Esophagus (tissue), 2 donors: ENCODE results near the gene AGAP1. TPM values are rescaled to one million over a fixed set of nuclear protein-coding genes. Genes with fewer than 3 reads are reported as not detected.

Experiments used
- H3K27ac ChIP-seq, 2 donors: one replicate each; pipeline ENCODE4 v1.5.1; 2013; ENCODE audit warnings: low read depth in 2 of 2, mild to moderate bottlenecking in 2 of 2, inconsistent platforms in 1 of 2, low read length in 1 of 2, moderate library complexity in 1 of 2
- H3K27me3 ChIP-seq, 2 donors: one replicate each; pipeline ENCODE4 v1.6.1; 2013; ENCODE audit warnings: low read length in 2 of 2, control low read depth in 1 of 2, mild to moderate bottlenecking in 1 of 2; ENCODE audit not compliant: insufficient read depth in 2 of 2, control insufficient read depth in 1 of 2
- H3K36me3 ChIP-seq, 2 donors: one replicate each; pipeline ENCODE4 v1.6.1; 2013; ENCODE audit warnings: low read length in 1 of 2; ENCODE audit not compliant: control insufficient read depth in 2 of 2, insufficient read depth in 2 of 2
- H3K4me1 ChIP-seq, 2 donors: one replicate each; pipeline ENCODE4 v1.6.1; 2013; ENCODE audit warnings: low read length in 1 of 2; ENCODE audit not compliant: control insufficient read depth in 2 of 2, insufficient read depth in 2 of 2
- H3K4me3 ChIP-seq, 2 donors: one replicate each; pipeline ENCODE4 v1.5.1; 2013; ENCODE audit warnings: low read length in 2 of 2, mild to moderate bottlenecking in 2 of 2, low read depth in 1 of 2, moderate library complexity in 1 of 2
- H3K9me3 ChIP-seq, 2 donors: one replicate each; pipeline ENCODE4 v1.6.1; 2013; ENCODE audit warnings: mild to moderate bottlenecking in 2 of 2, low read depth in 1 of 2, low read length in 1 of 2, moderate library complexity in 1 of 2; ENCODE audit not compliant: control insufficient read depth in 2 of 2, insufficient read depth in 1 of 2
- WGBS, 2 donors: extraction: QIAGEN DNeasy Blood & Tissue Kit; methylation state at CpG; one replicate each; pipeline ENCODE4 v1.1.7; 2013; 5-methylcytosine and 5-hydroxymethylcytosine counted together
- polyA plus RNA-seq, 2 donors: library from polyadenylated mRNA; stranded (reverse); fragments of 200-250 nt; gene quantifications; one replicate each; pipeline ENCODE4 v1.2.3, GENCODE V29; 2013
- donor health status: healthy with polysubstance abuse.
- donor health status: Bipolar disorder and iron deficiency.

The AGAP1 gene
- polyA plus RNA-seq, 2 donors = 4.9 TPM

GRCh38 chr2:235850771-235851551 lies 357.1 kb downstream of the AGAP1 start:
- H3K9me3 ChIP-seq = no peaks in the 10 kb centered on the region
- H3K4me3 ChIP-seq = no peak overlapping the region
- 95% methylated on average over 13 of the region's 13 CpGs for WGBS, 2 donors
- no peaks in the 10 kb centered on the region for H3K36me3 ChIP-seq
- no peaks in the 10 kb centered on the region for H3K27me3 ChIP-seq
- H3K27ac ChIP-seq = no peak overlapping the region
- H3K4me1 ChIP-seq = peaks cover 2% of the 10 kb centered on the region in 2 donors

- no peaks in the 10 kb centered on the region for H3K27me3 ChIP-seq
- no peaks in the 10 kb centered on the region for H3K36me3 ChIP-seq
- H3K4me1 ChIP-seq = peaks cover 2% of the 10 kb centered on the region in 2 donors
- no peak overlapping the region for H3K4me3 ChIP-seq
- no peaks in the 10 kb centered on the region for H3K9me3 ChIP-seq
- no peak overlapping the region for H3K27ac ChIP-seq
- WGBS, 2 donors = 94% methylated on average over 26 of the region's 26 CpGs
Measured at GRCh38 chr2:235851828-235852525, 358.1 kb downstream of the AGAP1 start.

- Histone ChIP-seq H3K9me3 (no peaks in the 10 kb centered on the region), H3K27ac (no peak overlapping the region), H3K36me3 (no peaks in the 10 kb centered on the region), H3K4me3 (no peak overlapping the region), H3K4me1 (peaks cover 2% of the 10 kb centered on the region in 2 donors), H3K27me3 (no peaks in the 10 kb centered on the region)
- 72 to 80% methylated on average over 11 of the region's 11 CpGs for WGBS, 2 donors
Measured at GRCh38 chr2:235852526-235852920, 358.7 kb downstream of the AGAP1 start.

- 91 to 93% methylated on average over 9 of the region's 9 CpGs for WGBS, 2 donors
- Histone ChIP-seq H3K4me1 (peaks cover 2% of the 10 kb centered on the region in 2 donors), H3K27ac (no peak overlapping the region), H3K36me3 (no peaks in the 10 kb centered on the region), H3K27me3 (no peaks in the 10 kb centered on the region), H3K4me3 (no peak overlapping the region), H3K9me3 (no peaks in the 10 kb centered on the region)
Measured at GRCh38 chr2:235854276-235854675, 360.4 kb downstream of the AGAP1 start.

- no peaks in the 10 kb centered on the region for H3K36me3 ChIP-seq
- H3K4me3 ChIP-seq = no peak overlapping the region
- H3K4me1 ChIP-seq = peaks cover 0 to 2% of the 10 kb centered on the region in 2 donors
- H3K27me3 ChIP-seq = no peaks in the 10 kb centered on the region
- WGBS, 2 donors = 93 to 98% methylated on average over 7 of the region's 7 CpGs
- no peak overlapping the region for H3K27ac ChIP-seq
- H3K9me3 ChIP-seq = no peaks in the 10 kb centered on the region
Measured at GRCh38 chr2:235855011-235855410, 361.2 kb downstream of the AGAP1 start.

- Histone ChIP-seq H3K4me1 (peaks cover 0 to 2% of the 10 kb centered on the region in 2 donors), H3K27me3 (no peaks in the 10 kb centered on the region), H3K9me3 (no peaks in the 10 kb centered on the region), H3K36me3 (no peaks in the 10 kb centered on the region), H3K27ac (no peak overlapping the region), H3K4me3 (no peak overlapping the region)
- 95 to 96% methylated on average over 11 of the region's 11 CpGs for WGBS, 2 donors
Measured at GRCh38 chr2:235856151-235856854, 362.5 kb downstream of the AGAP1 start.

GRCh38 chr2:235857598-235857997 lies 363.8 kb downstream of the AGAP1 start:
- H3K4me1 ChIP-seq = peaks cover 0 to 2% of the 10 kb centered on the region in 2 donors
- H3K27ac ChIP-seq = no peak overlapping the region
- H3K36me3 ChIP-seq = no peaks in the 10 kb centered on the region
- 84 to 86% methylated on average over 4 of the region's 4 CpGs for WGBS, 2 donors
- H3K4me3 ChIP-seq = no peak overlapping the region
- no peaks in the 10 kb centered on the region for H3K9me3 ChIP-seq
- no peaks in the 10 kb centered on the region for H3K27me3 ChIP-seq

GRCh38 chr2:235858881-235859280 lies 365.0 kb downstream of the AGAP1 start:
- WGBS, 2 donors = 86 to 93% methylated on average over 5 of the region's 5 CpGs
- Histone ChIP-seq H3K4me3 (no peak overlapping the region), H3K4me1 (peaks cover 2% of the 10 kb centered on the region in 2 donors), H3K27me3 (no peaks in the 10 kb centered on the region), H3K27ac (no peak overlapping the region), H3K9me3 (no peaks in the 10 kb centered on the region), H3K36me3 (no peaks in the 10 kb centered on the region)

GRCh38 chr2:235859651-235860050 lies 365.8 kb downstream of the AGAP1 start:
- Histone ChIP-seq H3K4me1 (peaks cover 0 to 2% of the 10 kb centered on the region in 2 donors), H3K27ac (no peak overlapping the region), H3K4me3 (no peak overlapping the region), H3K27me3 (no peaks in the 10 kb centered on the region), H3K36me3 (no peaks in the 10 kb centered on the region), H3K9me3 (no peaks in the 10 kb centered on the region)
- WGBS, 2 donors = 81 to 85% methylated on average over 8 of the region's 8 CpGs
